HepG2 (cell line): ENCODE measurements around the gene CUL1. TPM values are rescaled to one million over a fixed set of nuclear protein-coding genes. Genes with fewer than 3 reads are reported as not detected.

Experiments used
- ATAC-seq: fragments of 200-7000 bp; cut with Tn5 transposase; 3 replicates; pipeline ENCODE4 v1.9.1; 2020; ENCODE audit warnings: mild to moderate bottlenecking, moderate library complexity
- BruUV-seq: library from RNA; stranded (reverse); fragments of 400-500 nt; replicated peaks from 2 replicates; lab custom pipeline; 2021; lab: Mats Ljungman, UMichigan
- CTCF ChIA-PET: fragments of 300-600 bp; formaldehyde crosslinking; extraction: SDS; loops from one replicate; lab custom pipeline; 2021; ENCODE audit warnings: low total read pairs, inconsistent platforms, low intra/inter-chr PET ratio; lab: Yijun Ruan, JAX
- POLR2A ChIA-PET: fragments of 350-600 bp; sonication (Branson Sonifier 250); formaldehyde crosslinking; loops from one replicate; lab custom pipeline; 2020; ENCODE audit warnings: antibody characterized with exemption, inconsistent platforms; lab: Yijun Ruan, JAX
- DNase-seq: peaks from one replicate; pipeline ENCODE4 v3.0.0-alpha.2; 2015; ENCODE audit warnings: low spot score
- FAIRE-seq: peaks from 3 replicates; lab custom pipeline; 2011; peaks lifted over from hg19 to GRCh38; lab: Jason Lieb, UNC
- H2AFZ ChIP-seq: one replicate; pipeline ENCODE4 v1.6.1; 2011; ENCODE audit warnings: low read length, inconsistent platforms
- H3K27ac ChIP-seq: fragments of 300-600 bp; 3 replicates; pipeline ENCODE4 v1.8.0; 2011; ENCODE audit warnings: mixed run types, mild to moderate bottlenecking, mixed read lengths, low read length, inconsistent platforms; ENCODE audit not compliant: insufficient read depth; ENCODE audit errors: extremely low read length
- H3K27me3 ChIP-seq, 2 experiments: fragments of 200-600 bp in 1 of 2; 2 replicates in 1 of 2; 3 replicates in 1 of 2; pipeline versions ENCODE4 v1.6.0 to v1.8.0; 2011; ENCODE audit warnings: low read length in 2 of 2, mild to moderate bottlenecking in 2 of 2, moderate library complexity in 2 of 2, inconsistent platforms in 1 of 2; ENCODE audit not compliant: insufficient read depth in 2 of 2, control insufficient read depth in 1 of 2
- H3K36me3 ChIP-seq, 2 experiments: fragments of 200-600 bp in 1 of 2; replicated peaks in 1 of 2; 2 replicates in 1 of 2; 3 replicates in 1 of 2; pipeline versions ENCODE4 v1.5.1 to v1.8.0; 2011; ENCODE audit warnings: low read length in 2 of 2, inconsistent platforms in 1 of 2; ENCODE audit not compliant: insufficient read depth in 2 of 2, control insufficient read depth in 1 of 2
- H3K4me1 ChIP-seq: 2 replicates; pipeline ENCODE4 v1.5.1; 2012; ENCODE audit warnings: low read length, inconsistent platforms; ENCODE audit not compliant: insufficient read depth
- H3K4me2 ChIP-seq: 2 replicates; pipeline ENCODE4 v1.6.0; 2011; ENCODE audit warnings: low read depth, low read length, inconsistent platforms
- H3K4me3 ChIP-seq, 3 experiments: fragments of 200-600 bp in 1 of 3; sonication (generic), shearing (Covaris generic) in 1 of 3; replicated peaks in 1 of 3; 2 replicates each; pipeline ENCODE4 v1.5.1; 2011 to 2016; ENCODE audit warnings: low read length in 3 of 3, inconsistent platforms in 2 of 3, low read depth in 2 of 3, mild to moderate bottlenecking in 2 of 3, control low read depth in 1 of 3, mixed read lengths in 1 of 3; ENCODE audit not compliant: insufficient read depth in 1 of 3
- H3K79me2 ChIP-seq: one replicate; pipeline ENCODE4 v1.6.1; 2011; ENCODE audit warnings: low read length, inconsistent platforms; ENCODE audit not compliant: insufficient read depth
- H3K9ac ChIP-seq: 2 replicates; pipeline ENCODE4 v1.6.0; 2011; ENCODE audit warnings: mild to moderate bottlenecking, low read depth, low read length, inconsistent platforms; ENCODE audit not compliant: insufficient read depth
- H3K9me3 ChIP-seq: 2 replicates; pipeline ENCODE4 v1.5.1; 2012; ENCODE audit warnings: mild to moderate bottlenecking, low read length
- H4K20me1 ChIP-seq: 2 replicates; pipeline ENCODE4 v1.6.0; 2011; ENCODE audit warnings: inconsistent platforms, mild to moderate bottlenecking, low read length, moderate library complexity; ENCODE audit not compliant: insufficient read depth
- BHLHE40 ChIP-seq: IDR thresholded peaks from 2 replicates; pipeline ENCODE4 v1.6.1; 2011; ENCODE audit warnings: low read length, improper control_type of control experiment
- FUBP1 ChIP-seq: sonication (generic); formaldehyde crosslinking; IDR thresholded peaks from 2 replicates; pipeline ENCODE4 v1.5.1; 2020; ENCODE audit warnings: missing genetic modification reagents, mild to moderate bottlenecking, borderline replicate concordance
- GFI1 ChIP-seq: sonication (generic); formaldehyde crosslinking; IDR thresholded peaks from 2 replicates; pipeline ENCODE4 v1.5.0; 2020; ENCODE audit warnings: missing genetic modification reagents, mild to moderate bottlenecking, borderline replicate concordance
- KDM1A ChIP-seq: IDR thresholded peaks from 2 replicates; pipeline ENCODE4 v1.6.1; 2016; ENCODE audit warnings: missing compliant biosample characterization
- KDM4B ChIP-seq: sonication (generic); formaldehyde crosslinking; IDR thresholded peaks from 2 replicates; pipeline ENCODE4 v1.4.0; 2020; ENCODE audit warnings: missing genetic modification reagents
- PAX8 ChIP-seq: sonication (generic); formaldehyde crosslinking; IDR thresholded peaks from 2 replicates; pipeline ENCODE4 v1.8.0; 2022; ENCODE audit warnings: mild to moderate bottlenecking, missing genetic modification reagents, borderline replicate concordance
- RARA ChIP-seq: IDR thresholded peaks from 2 replicates; pipeline ENCODE4 v1.6.1; 2016; ENCODE audit warnings: missing genetic modification reagents, missing compliant biosample characterization
- TAF1 ChIP-seq: sonication (generic); formaldehyde crosslinking; IDR thresholded peaks from 2 replicates; pipeline ENCODE4 v1.4.0; 2020; ENCODE audit warnings: missing genetic modification reagents
- TCF7 ChIP-seq: sonication (generic); IDR thresholded peaks from 2 replicates; pipeline ENCODE4 v1.6.1; 2016; ENCODE audit warnings: antibody characterized with exemption, low read depth
- TFAP4 ChIP-seq: sonication (generic); IDR thresholded peaks from 2 replicates; pipeline ENCODE4 v1.6.1; 2016; ENCODE audit warnings: low read depth, borderline replicate concordance
- ZNF101 ChIP-seq: sonication (generic); formaldehyde crosslinking; IDR thresholded peaks from 2 replicates; pipeline ENCODE4 v1.4.0; 2020; ENCODE audit warnings: mild to moderate bottlenecking, low read depth, missing genetic modification reagents, borderline replicate concordance
- ZNF501 ChIP-seq: sonication (generic); formaldehyde crosslinking; IDR thresholded peaks from 2 replicates; pipeline ENCODE4 v1.5.1; 2020; ENCODE audit warnings: mild to moderate bottlenecking, moderate library complexity, missing genetic modification reagents
- ZNF574 ChIP-seq: sonication (generic); formaldehyde crosslinking; IDR thresholded peaks from 2 replicates; pipeline ENCODE4 v1.4.0; 2020; ENCODE audit warnings: missing genetic modification reagents
- ZNF713 ChIP-seq: sonication (generic); formaldehyde crosslinking; IDR thresholded peaks from 2 replicates; pipeline ENCODE4 v1.4.0; 2020; ENCODE audit warnings: mild to moderate bottlenecking, missing genetic modification reagents
- ZNF720 ChIP-seq: sonication (generic); formaldehyde crosslinking; IDR thresholded peaks from 2 replicates; pipeline ENCODE4 v1.4.0; 2020; ENCODE audit warnings: missing genetic modification reagents
- ZNF773 ChIP-seq: sonication (generic); formaldehyde crosslinking; IDR thresholded peaks from 2 replicates; pipeline ENCODE4 v1.4.0; 2020; ENCODE audit warnings: missing genetic modification reagents, borderline replicate concordance
- WGBS: methylation state at CpG from one replicate; pipeline ENCODE4 v1.1.6; 2017; ENCODE audit warnings: low lambda C conversion rate; 5-methylcytosine and 5-hydroxymethylcytosine counted together
- in situ Hi-C: cut with HindIII; loops from 2 replicates; pipeline ENCODE4 v1.10.0; 2017; ENCODE audit warnings: low pct_unique_long_range_greater_than_20kb; ENCODE audit not compliant: extremely low pct_ligation_motif_present
- intact Hi-C: fragments of 100-400 bp; cut with micrococcal nuclease; formaldehyde crosslinking; loops from one replicate; pipeline ENCODE4 v1.10.0; 2022; ENCODE audit not compliant: unreplicated experiment
- polyA plus RNA-seq, 8 experiments: library from polyadenylated mRNA; depleted of rRNA in 3 of 8; stranded (reverse) in 7 of 8; unstranded in 1 of 8; fragments of >200 nt; fragmentation: Illumina TruSeq in 4 of 8; extraction: Trizol in 4 of 8; gene quantifications; 2 replicates each; pipeline versions ENCODE4 v1.2.1 to v1.2.3, GENCODE V29; 2011 to 2016; ENCODE audit warnings: low read depth in 4 of 8, missing spikeins in 1 of 8, mixed read lengths in 1 of 8; ENCODE audit not compliant: insufficient read depth in 1 of 8
- total RNA-seq, 5 experiments: library from RNA; depleted of rRNA; stranded (reverse); fragments of >200 nt; fragmentation: Illumina TruSeq; extraction: Trizol; gene quantifications; 2 replicates each; pipeline ENCODE4 v1.2.3, GENCODE V29; 2016; ENCODE audit warnings: low read depth in 1 of 5
- TF ChIP-seq, protein P1 (sequence below), 2 experiments: IDR thresholded peaks; 2 replicates each; pipeline ENCODE4 v1.6.1; 2011 to 2012; ENCODE audit warnings: low read length in 2 of 2, borderline replicate concordance in 1 of 2, low read depth in 1 of 2, mild to moderate bottlenecking in 1 of 2, moderate library complexity in 1 of 2

CUL1 gene
- total and polyA plus RNA-seq, 2 of the 13 experiments (the other 11 are each of a cell fraction or from before 2014, with no cell fraction given) = 30.1 to 45.9 TPM

DNA sequence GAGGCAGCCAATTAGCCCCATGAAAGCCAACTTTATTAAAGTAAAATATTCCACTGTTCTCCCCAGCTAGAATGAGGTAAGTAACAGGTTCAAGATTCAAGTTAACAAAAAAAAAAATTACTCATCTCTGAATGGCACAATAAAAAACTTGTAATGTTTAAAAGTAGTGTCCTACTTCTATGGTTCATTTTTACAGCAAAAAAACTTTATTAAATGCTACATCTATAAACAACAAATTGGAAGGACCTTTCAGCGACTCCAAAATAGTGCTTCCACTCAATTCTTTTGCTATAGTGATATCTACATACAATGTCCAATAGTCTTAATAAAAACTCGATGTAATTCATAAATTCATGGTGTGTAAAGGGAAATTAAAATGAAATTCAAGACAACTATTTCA is 126.2 kb downstream of the CUL1 start:
- H3K9ac ChIP-seq = no peak overlapping the region
- ChIA-PET POLR2A (no interaction called here), CTCF (no interaction called here)
- DNase-seq (no peak), FAIRE-seq (no peak), ATAC-seq (no peak)
- no peak overlapping the region for H3K4me2 ChIP-seq
- H3K27me3 ChIP-seq = no peaks in the 10 kb centered on the region
- no peaks in the 10 kb centered on the region for H4K20me1 ChIP-seq
- H3K4me1 ChIP-seq = no peaks in the 10 kb centered on the region
- H2AFZ ChIP-seq = no peak overlapping the region
- no peak overlapping the region for H3K27ac ChIP-seq
- H3K9me3 ChIP-seq = no peaks in the 10 kb centered on the region
- no peaks in the 10 kb centered on the region for H3K79me2 ChIP-seq
- BruUV-seq = no TSS peak
- in situ Hi-C loops = no loop called here
- intact Hi-C loops = no loop called here
- H3K4me3 ChIP-seq = no peak overlapping the region
- H3K36me3 ChIP-seq = peaks cover 4 to 45% of the 10 kb centered on the region in 2 experiments; a peak in 3 of 5 replicates
- 96% methylated on average over 2 of the region's 2 CpGs for WGBS
- TF ChIP-seq ZNF773 (CRISPR knock-in tag) (no peak), TCF7 (no peak), RARA (CRISPR knock-in tag) (no peak), KDM1A (CRISPR knock-in tag) (no peak), ZNF720 (no peak), ZNF574 (CRISPR knock-in tag) (no peak), PAX8 (CRISPR knock-in tag) (no peak), ZNF713 (no peak), TAF1 (CRISPR knock-in tag) (no peak), ZNF501 (CRISPR knock-in tag) (no peak), ZNF101 (CRISPR knock-in tag) (no peak), BHLHE40 (no peak), FUBP1 (CRISPR knock-in tag) (no peak), TFAP4 (no peak), KDM4B (CRISPR knock-in tag) (no peak), GFI1 (CRISPR knock-in tag) (no peak)
- TF ChIP-seq, protein P1, sequence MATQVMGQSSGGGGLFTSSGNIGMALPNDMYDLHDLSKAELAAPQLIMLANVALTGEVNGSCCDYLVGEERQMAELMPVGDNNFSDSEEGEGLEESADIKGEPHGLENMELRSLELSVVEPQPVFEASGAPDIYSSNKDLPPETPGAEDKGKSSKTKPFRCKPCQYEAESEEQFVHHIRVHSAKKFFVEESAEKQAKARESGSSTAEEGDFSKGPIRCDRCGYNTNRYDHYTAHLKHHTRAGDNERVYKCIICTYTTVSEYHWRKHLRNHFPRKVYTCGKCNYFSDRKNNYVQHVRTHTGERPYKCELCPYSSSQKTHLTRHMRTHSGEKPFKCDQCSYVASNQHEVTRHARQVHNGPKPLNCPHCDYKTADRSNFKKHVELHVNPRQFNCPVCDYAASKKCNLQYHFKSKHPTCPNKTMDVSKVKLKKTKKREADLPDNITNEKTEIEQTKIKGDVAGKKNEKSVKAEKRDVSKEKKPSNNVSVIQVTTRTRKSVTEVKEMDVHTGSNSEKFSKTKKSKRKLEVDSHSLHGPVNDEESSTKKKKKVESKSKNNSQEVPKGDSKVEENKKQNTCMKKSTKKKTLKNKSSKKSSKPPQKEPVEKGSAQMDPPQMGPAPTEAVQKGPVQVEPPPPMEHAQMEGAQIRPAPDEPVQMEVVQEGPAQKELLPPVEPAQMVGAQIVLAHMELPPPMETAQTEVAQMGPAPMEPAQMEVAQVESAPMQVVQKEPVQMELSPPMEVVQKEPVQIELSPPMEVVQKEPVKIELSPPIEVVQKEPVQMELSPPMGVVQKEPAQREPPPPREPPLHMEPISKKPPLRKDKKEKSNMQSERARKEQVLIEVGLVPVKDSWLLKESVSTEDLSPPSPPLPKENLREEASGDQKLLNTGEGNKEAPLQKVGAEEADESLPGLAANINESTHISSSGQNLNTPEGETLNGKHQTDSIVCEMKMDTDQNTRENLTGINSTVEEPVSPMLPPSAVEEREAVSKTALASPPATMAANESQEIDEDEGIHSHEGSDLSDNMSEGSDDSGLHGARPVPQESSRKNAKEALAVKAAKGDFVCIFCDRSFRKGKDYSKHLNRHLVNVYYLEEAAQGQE (IDR thresholded peaks at IDR 0.05; ENCODE audit: borderline replicate concordance in 1 of 2, low read depth in 1 of 2, low read length in 2 of 2) = no peak
